ENCODE results near the gene KRTAP19-7. TPM values are rescaled to one million over a fixed set of nuclear protein-coding genes. Genes with fewer than 3 reads are reported as not detected.

Gene KRTAP19-7
- total RNA-seq, 3 donors from 2014 or later = not detected

DNA sequence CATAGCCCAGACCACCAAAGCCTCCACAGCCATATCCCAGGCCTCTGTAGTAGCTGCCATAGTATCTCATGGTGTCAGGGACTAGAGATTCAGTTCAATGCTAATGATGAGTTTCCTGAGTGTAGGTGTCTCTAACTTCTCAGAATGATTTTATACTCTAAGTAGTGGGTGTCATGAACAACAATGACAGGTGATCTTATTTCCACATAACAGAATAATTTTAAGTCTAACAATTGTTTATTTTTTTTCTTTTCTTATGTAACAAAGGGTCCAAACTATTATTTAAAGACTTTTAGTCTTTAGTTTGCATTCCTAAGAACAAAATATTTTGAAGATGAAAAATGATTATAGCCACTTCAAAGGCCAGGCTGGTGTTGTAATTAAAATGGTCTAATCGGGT is 19.4 kb downstream of the KRTAP19-7 start, which contains the start of gene KRTAP19-6:
Gene KRTAP19-6, minus strand, starts transcription at position 101 of the 400 bp plus-strand sequence. Its CDS starts 31 bp downstream, at position 70.
- Histone ChIP-seq H3K36me3 (peaks cover 6% of the 10 kb centered on the region), H3K9me3 (no peaks in the 10 kb centered on the region), H3K27ac (no peak within 1 kb of the TSS), H3K27me3 (no peaks in the 10 kb centered on the region), H3K4me3 (no peak within 1 kb of the TSS), H3K4me1 (no peaks in the 10 kb centered on the region)
- TF ChIP-seq CTCF (IDR thresholded peaks at IDR 0.05) (no peak), POLR2A (IDR thresholded peaks at IDR 0.05) (no peak), POLR2AphosphoS5 (IDR thresholded peaks at IDR 0.05) (no peak)
- no peak for DNase-seq (ENCODE audit: low spot score in 2 of 2)
- intact Hi-C loops (cut with DNase I; ENCODE audit: low total_unique reads) = no loop called here

GRCh38 chr21:30518876-30519275 is 42.2 kb downstream of the KRTAP19-7 start:
- no peaks in the 10 kb centered on the region for H3K36me3 ChIP-seq
- TF ChIP-seq POLR2A (IDR thresholded peaks at IDR 0.05) = no peak
- TF ChIP-seq CTCF (IDR thresholded peaks at IDR 0.05) = no peak
- TF ChIP-seq POLR2AphosphoS5 (IDR thresholded peaks at IDR 0.05) = no peak
- no peaks in the 10 kb centered on the region for H3K27me3 ChIP-seq
- H3K4me3 ChIP-seq = no peak overlapping the region
- H3K4me1 ChIP-seq = no peaks in the 10 kb centered on the region
- H3K9me3 ChIP-seq = no peaks in the 10 kb centered on the region
- DNase-seq (ENCODE audit: low spot score in 2 of 2) = no peak
- no peak overlapping the region for H3K27ac ChIP-seq
- intact Hi-C loops (cut with DNase I; ENCODE audit: low total_unique reads) = no loop called here

DNA sequence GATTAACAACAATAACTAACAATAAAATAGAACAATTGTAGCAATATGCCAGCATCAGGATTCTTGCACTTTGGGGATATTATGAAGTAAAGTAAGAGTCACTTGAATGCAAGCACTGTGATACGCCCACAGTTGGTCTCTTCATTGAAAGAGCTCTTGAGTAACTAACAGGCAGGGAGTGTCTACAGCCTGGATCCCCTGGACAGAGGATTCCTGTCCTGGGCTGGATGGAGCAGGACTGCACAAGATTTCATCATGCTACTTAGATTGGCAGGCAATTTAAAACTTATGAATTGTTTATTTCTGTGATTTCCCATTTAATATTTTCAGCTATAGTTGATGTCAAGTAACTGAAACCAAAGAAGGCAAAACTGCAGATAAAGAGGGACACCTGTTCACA is 45.4 kb downstream of the KRTAP19-7 start:
- H3K27ac ChIP-seq = no peak overlapping the region
- no peaks in the 10 kb centered on the region for H3K27me3 ChIP-seq
- H3K4me1 ChIP-seq = no peaks in the 10 kb centered on the region
- no peak for DNase-seq (ENCODE audit: low spot score in 2 of 2)
- intact Hi-C loops (cut with DNase I; ENCODE audit: low total_unique reads) = no loop called here
- no peaks in the 10 kb centered on the region for H3K36me3 ChIP-seq
- TF ChIP-seq POLR2A (IDR thresholded peaks at IDR 0.05) (no peak), POLR2AphosphoS5 (IDR thresholded peaks at IDR 0.05) (no peak), CTCF (IDR thresholded peaks at IDR 0.05) (no peak)
- no peaks in the 10 kb centered on the region for H3K9me3 ChIP-seq
- no peak overlapping the region for H3K4me3 ChIP-seq

Other genes with a start within 250 kb of the KRTAP19-7 start
- not detected for gene KRTAP26-1, start 241.0 kb downstream of the KRTAP19-7 start, total RNA-seq
- gene KRTAP27-1, start 223.6 kb downstream of the KRTAP19-7 start, total RNA-seq = not detected
- gene KRTAP23-1, start 212.7 kb downstream of the KRTAP19-7 start, total RNA-seq = not detected
- gene KRTAP13-2, start 189.0 kb downstream of the KRTAP19-7 start, total RNA-seq = not detected
- not detected for gene KRTAP13-1, start 165.3 kb downstream of the KRTAP19-7 start, total RNA-seq
- gene KRTAP13-3, start 135.4 kb downstream of the KRTAP19-7 start, total RNA-seq = not detected
- not detected for gene KRTAP13-4, start 131.1 kb downstream of the KRTAP19-7 start, total RNA-seq
- gene KRTAP15-1, start 121.0 kb downstream of the KRTAP19-7 start, total RNA-seq = not detected
- not detected for gene KRTAP19-1, start 80.9 kb downstream of the KRTAP19-7 start, total RNA-seq
- not detected for gene KRTAP19-2, start 73.9 kb downstream of the KRTAP19-7 start, total RNA-seq
- not detected for gene KRTAP19-3, start 69.3 kb downstream of the KRTAP19-7 start, total RNA-seq
- gene KRTAP19-4, start 64.1 kb downstream of the KRTAP19-7 start, total RNA-seq = not detected
- gene KRTAP19-5, start 59.2 kb downstream of the KRTAP19-7 start, total RNA-seq = not detected
- not detected for gene KRTAP19-6, start 19.4 kb downstream of the KRTAP19-7 start, total RNA-seq
- gene KRTAP22-2, start 29.1 kb upstream of the KRTAP19-7 start, total RNA-seq = not detected
- gene KRTAP6-3, start 31.1 kb upstream of the KRTAP19-7 start, total RNA-seq = not detected
- not detected for gene KRTAP6-2, start 37.6 kb upstream of the KRTAP19-7 start, total RNA-seq
- not detected for gene KRTAP22-1, start 39.8 kb upstream of the KRTAP19-7 start, total RNA-seq
- not detected for gene KRTAP6-1, start 52.6 kb upstream of the KRTAP19-7 start, total RNA-seq
- not detected for gene KRTAP20-1, start 55.1 kb upstream of the KRTAP19-7 start, total RNA-seq
- gene KRTAP20-4, start 59.3 kb upstream of the KRTAP19-7 start, total RNA-seq = not detected
- not detected for gene KRTAP20-2, start 73.9 kb upstream of the KRTAP19-7 start, total RNA-seq
- not detected for gene KRTAP20-3, start 81.5 kb upstream of the KRTAP19-7 start, total RNA-seq
- not detected for gene KRTAP21-3, start 157.5 kb upstream of the KRTAP19-7 start, total RNA-seq
- gene KRTAP21-2, start 185.9 kb upstream of the KRTAP19-7 start, total RNA-seq = not detected
- not detected for gene KRTAP21-1, start 194.1 kb upstream of the KRTAP19-7 start, total RNA-seq